T-cell (primary cell): ENCODE data around the gene PLEKHG5. TPM values are rescaled to one million over a fixed set of nuclear protein-coding genes. Genes with fewer than 3 reads are reported as not detected.

Experiments used
- ATAC-seq, 4 experiments: fragments of 200-7000 bp in 3 of 4; fragments of 150-1000 bp in 1 of 4; cut with Tn5 transposase; replicated peaks in 1 of 4; 1 replicate in 3 of 4; 2 replicates in 1 of 4; pipeline ENCODE4 v1.10.0; 2021; ENCODE audit warnings: moderate library complexity in 3 of 4, mild to moderate bottlenecking in 2 of 4, moderate number of reproducible peaks in 1 of 4
- CTCF ChIA-PET, 2 donors: fragments of 300-600 bp; sonication (Branson Sonifier 250); formaldehyde crosslinking; loops; one replicate each; lab custom pipeline; 2022; ENCODE audit warnings: antibody characterized with exemption in 2 of 2; lab: Charles Lee
- POLR2A ChIA-PET, 2 donors: fragments of 300-600 bp; sonication (Branson Sonifier 250); formaldehyde crosslinking; loops; one replicate each; lab custom pipeline; 2022; ENCODE audit warnings: antibody characterized with exemption in 2 of 2; lab: Charles Lee
- DNase-seq, 35 experiments: peaks; one replicate each; pipeline versions ENCODE4 v3.0.0 to v3.0.0-alpha.2; 2013 to 2023
- H3K27ac ChIP-seq: one replicate; pipeline ENCODE4 v1.5.1; 2013; ENCODE audit warnings: low read length
- H3K27me3 ChIP-seq, 2 experiments: replicated peaks in 1 of 2; 1 replicate in 1 of 2; 2 replicates in 1 of 2; pipeline versions ENCODE4 v1.6.1 to v1.7.0; 2013; ENCODE audit warnings: low read length in 1 of 2, mixed read lengths in 1 of 2; ENCODE audit not compliant: control insufficient read depth in 2 of 2, insufficient read depth in 2 of 2; ENCODE audit errors: extremely low read depth in 1 of 2
- H3K36me3 ChIP-seq, 2 donors: 1 replicate in 1 of 2; 2 replicates in 1 of 2; pipeline versions ENCODE4 v1.6.1 to v1.7.0; 2013; ENCODE audit warnings: low read length in 1 of 2; ENCODE audit not compliant: control insufficient read depth in 2 of 2, insufficient read depth in 1 of 2; ENCODE audit errors: extremely low read depth in 1 of 2
- H3K4me1 ChIP-seq, 2 experiments: 1 replicate in 1 of 2; 2 replicates in 1 of 2; pipeline versions ENCODE4 v1.6.1 to v1.7.0; 2013; ENCODE audit warnings: low read length in 2 of 2, mixed read lengths in 1 of 2; ENCODE audit not compliant: insufficient read depth in 2 of 2, control insufficient read depth in 1 of 2; ENCODE audit errors: extremely low read depth in 1 of 2
- H3K4me3 ChIP-seq, 2 donors: 1 replicate in 1 of 2; 2 replicates in 1 of 2; pipeline versions ENCODE4 v1.5.1 to v1.7.0; 2013; ENCODE audit warnings: mild to moderate bottlenecking in 2 of 2, low read length in 1 of 2, moderate library complexity in 1 of 2; ENCODE audit not compliant: control insufficient read depth in 1 of 2; ENCODE audit errors: extremely low read depth in 1 of 2
- H3K9me3 ChIP-seq: 2 replicates; pipeline ENCODE4 v1.7.0; 2013
- H3K27ac Mint-ChIP-seq, 2 donors: one replicate each; pipeline ENCODE4 v1.8.0; 2020 to 2021; ENCODE audit warnings: mild to moderate bottlenecking in 2 of 2, mixed read lengths in 2 of 2
- H3K27me3 Mint-ChIP-seq, 2 donors: one replicate each; pipeline ENCODE4 v1.8.0; 2021 to 2022; ENCODE audit warnings: mixed read lengths in 2 of 2
- H3K36me3 Mint-ChIP-seq: one replicate; pipeline ENCODE4 v1.8.0; 2021; ENCODE audit warnings: mixed read lengths
- H3K4me1 Mint-ChIP-seq, 3 donors: one replicate each; pipeline ENCODE4 v1.8.0; 2020 to 2022; ENCODE audit warnings: mixed read lengths in 3 of 3, mild to moderate bottlenecking in 1 of 3
- H3K4me3 Mint-ChIP-seq, 3 donors: one replicate each; pipeline ENCODE4 v1.8.0; 2020 to 2022; ENCODE audit warnings: mild to moderate bottlenecking in 3 of 3, mixed read lengths in 3 of 3, moderate library complexity in 3 of 3
- H3K9me3 Mint-ChIP-seq, 3 donors: one replicate each; pipeline ENCODE4 v1.8.0; 2020 to 2022; ENCODE audit warnings: mixed read lengths in 3 of 3
- WGBS: methylation state at CpG from one replicate; pipeline ENCODE4 v1.1.5; 2013; ENCODE audit warnings: missing lambda C conversion rate; ENCODE audit not compliant: insufficient coverage; 5-methylcytosine and 5-hydroxymethylcytosine counted together
- total RNA-seq, 35 experiments: library from RNA in 6 of 35; stranded (reverse) in 6 of 35; fragments of 120-200 nt in 1 of 35; gene quantifications; one replicate each; pipeline versions ENCODE4 v1.2.1 to v1.2.4 and lab custom pipeline; 2013 to 2026

Gene PLEKHG5
- total RNA-seq, 5 donors from 2014 or later (not counting 1 experiment from before 2014, with no cell fraction given) = 7.1 to 18.2 (median 8.4) TPM

DNA sequence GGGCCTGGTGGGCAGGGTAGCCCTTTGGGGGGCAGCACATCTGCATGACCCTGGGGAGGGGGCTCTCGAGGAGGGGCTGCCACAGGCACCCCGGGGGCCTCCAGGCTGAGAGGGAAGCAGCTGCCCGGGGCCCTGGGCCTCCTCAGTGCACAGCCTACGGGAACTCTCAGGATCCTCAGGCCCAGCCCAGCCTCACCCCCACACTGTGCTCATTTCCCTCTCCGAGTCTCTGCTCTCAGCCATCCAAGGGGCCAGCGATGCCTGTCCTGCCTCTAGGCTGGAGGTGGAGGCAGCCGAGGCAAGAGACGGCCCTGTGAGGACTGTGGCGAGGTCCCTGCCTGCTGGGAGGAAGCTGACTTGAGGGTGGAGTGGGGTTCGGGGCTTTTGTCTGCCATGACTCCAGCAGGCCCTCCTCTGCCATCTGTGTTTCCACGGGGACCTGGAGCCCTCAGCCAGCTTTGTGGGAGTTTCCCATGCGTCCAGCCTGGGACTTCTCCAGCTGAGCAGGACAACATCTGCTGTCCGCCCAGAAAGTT is 7.2 kb upstream of the PLEKHG5 start:
- peaks cover 0 to 32% of the 10 kb centered on the region in 2 experiments for H3K4me1 ChIP-seq
- no peak overlapping the region for H3K27ac ChIP-seq
- no peak overlapping the region for H3K4me3 ChIP-seq
- H3K36me3 ChIP-seq = no peaks in the 10 kb centered on the region
- ATAC-seq (no peak), DNase-seq (no peak)
- H3K9me3 ChIP-seq = no peaks in the 10 kb centered on the region
- WGBS = 78% methylated on average over 6 of the region's 13 CpGs
- Mint-ChIP-seq H3K9me3 (no peaks in the 10 kb centered on the region), H3K36me3 (no peaks in the 10 kb centered on the region), H3K27me3 (peaks cover 0 to 2% of the 10 kb centered on the region in 2 donors), H3K27ac (no peak overlapping the region), H3K4me1 (peaks cover 14 to 25% (median 14%) of the 10 kb centered on the region in 3 donors), H3K4me3 (peak overlapping the region in 2 of 3 donors; percentile 17 to 76)
- ChIA-PET CTCF (interaction anchor here in 1 of 2 donors (0.6 kb wide), 1 partner anchor 39 kb away, joined by 3 read pairs; no protein-coding TSS in a partner anchor), POLR2A (no interaction called here)
- peaks cover 0 to 37% of the 10 kb centered on the region in 2 experiments for H3K27me3 ChIP-seq

DNA sequence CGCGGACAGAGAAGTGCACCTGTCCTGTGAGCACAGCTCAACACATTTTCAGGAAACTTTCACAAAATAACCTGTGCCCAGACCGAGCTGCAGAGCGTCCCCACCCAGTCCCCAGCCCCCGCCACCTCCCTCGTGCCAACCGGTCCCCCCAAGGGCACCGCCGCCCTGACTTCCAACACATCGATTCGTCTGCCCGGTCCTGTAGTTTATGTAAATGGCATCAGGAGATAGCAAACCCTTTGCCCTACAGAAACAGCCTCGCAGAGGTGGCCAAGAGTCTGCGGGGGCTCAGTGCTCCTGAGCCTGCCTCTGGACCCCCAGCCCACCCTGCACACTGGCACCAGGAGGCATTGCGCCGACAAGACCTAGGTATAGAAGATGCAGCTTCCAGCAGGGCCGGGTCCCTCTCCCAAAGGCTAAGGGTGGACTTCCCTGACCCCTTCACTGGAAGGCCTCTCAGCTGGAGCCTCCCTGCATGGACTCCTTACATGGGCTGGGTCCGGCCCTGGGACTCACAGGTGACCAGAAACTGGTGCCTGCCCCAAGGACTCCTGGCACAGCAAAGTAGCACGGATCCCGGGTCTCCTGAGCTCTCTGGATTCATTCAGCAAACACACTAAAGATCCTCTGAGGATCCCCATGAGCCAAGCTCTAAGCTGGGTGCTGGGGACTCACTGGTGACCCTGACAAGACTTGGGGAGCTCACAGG is 6.6 kb upstream of the PLEKHG5 start:
- peaks cover 0 to 2% of the 10 kb centered on the region in 2 donors for H3K27me3 Mint-ChIP-seq
- Histone ChIP-seq H3K36me3 (no peaks in the 10 kb centered on the region), H3K27me3 (peaks cover 0 to 37% of the 10 kb centered on the region in 2 experiments), H3K4me1 (peaks cover 2 to 38% of the 10 kb centered on the region in 2 experiments), H3K27ac (no peak overlapping the region), H3K4me3 (peak overlapping the region; percentile 66 to 69), H3K9me3 (no peaks in the 10 kb centered on the region)
- peaks cover 18 to 29% (median 20%) of the 10 kb centered on the region in 3 donors for H3K4me1 Mint-ChIP-seq
- POLR2A ChIA-PET = no interaction called here
- CTCF ChIA-PET = interaction anchor here in 1 of 2 donors (0.6 kb wide), 1 partner anchor 40 kb away, joined by 3 read pairs; no protein-coding TSS in a partner anchor
- DNase-seq (no peak), ATAC-seq (no peak)
- peak overlapping the region; percentile 71 to 79 (median 76) for H3K4me3 Mint-ChIP-seq
- 65% methylated on average over 12 of the region's 20 CpGs for WGBS
- H3K9me3 Mint-ChIP-seq = no peaks in the 10 kb centered on the region
- no peaks in the 10 kb centered on the region for H3K36me3 Mint-ChIP-seq
- H3K27ac Mint-ChIP-seq = peak overlapping the region in 1 of 2 donors; percentile 39

DNA sequence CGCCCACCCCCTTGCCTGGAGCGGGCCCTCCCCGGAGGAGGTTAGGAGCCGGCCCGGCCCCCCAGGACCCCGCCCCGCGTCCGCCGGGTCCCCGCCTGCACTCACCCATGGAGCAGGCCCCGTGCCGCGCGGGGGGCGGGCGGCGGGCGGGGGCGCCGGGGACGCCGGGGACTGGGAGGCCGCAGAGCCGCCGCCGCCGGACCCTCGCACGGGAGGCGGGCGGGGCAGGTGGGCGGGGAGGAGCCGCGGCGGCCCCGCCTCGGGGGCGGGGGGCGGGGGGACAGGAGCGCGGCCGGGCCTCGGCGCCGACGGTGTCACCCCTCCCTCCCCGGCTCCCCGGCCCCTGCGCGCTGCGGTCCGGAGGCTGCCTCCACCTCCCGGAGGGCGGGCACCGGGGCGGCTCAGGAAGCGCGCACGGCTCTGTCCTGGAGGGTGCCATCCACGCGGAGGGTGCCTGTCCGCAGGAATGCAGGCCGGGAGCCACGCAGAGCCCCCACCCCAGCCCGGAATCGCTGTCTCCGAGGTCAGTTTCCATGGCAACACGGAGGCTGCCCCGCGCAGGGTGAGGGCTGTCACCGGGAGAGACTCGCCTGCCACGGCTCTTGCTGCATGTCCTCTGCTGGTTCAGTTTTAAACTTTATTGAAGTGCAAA is 5.9 kb upstream of the PLEKHG5 start:
- WGBS = under 1% methylated on average over 60 of the region's 74 CpGs
- Histone ChIP-seq H3K36me3 (no peaks in the 10 kb centered on the region), H3K27me3 (peaks cover 0 to 32% of the 10 kb centered on the region in 2 experiments), H3K4me3 (peak overlapping the region; percentile 66 to 69), H3K4me1 (peaks cover 2 to 44% of the 10 kb centered on the region in 2 experiments), H3K9me3 (no peaks in the 10 kb centered on the region), H3K27ac (no peak overlapping the region)
- ATAC-seq = peak; percentile 68 to 80 (median 74)
- Mint-ChIP-seq H3K27me3 (peaks cover 0 to 2% of the 10 kb centered on the region in 2 donors), H3K9me3 (no peaks in the 10 kb centered on the region), H3K27ac (no peak overlapping the region), H3K36me3 (no peaks in the 10 kb centered on the region), H3K4me3 (peak overlapping the region; percentile 71 to 79 (median 76)), H3K4me1 (peaks cover 18 to 32% (median 22%) of the 10 kb centered on the region in 3 donors)
- POLR2A ChIA-PET = no interaction called here
- peak in 31 of 35 experiments; percentile 14 to 70 (median 38) for DNase-seq
- CTCF ChIA-PET = no interaction called here

DNA sequence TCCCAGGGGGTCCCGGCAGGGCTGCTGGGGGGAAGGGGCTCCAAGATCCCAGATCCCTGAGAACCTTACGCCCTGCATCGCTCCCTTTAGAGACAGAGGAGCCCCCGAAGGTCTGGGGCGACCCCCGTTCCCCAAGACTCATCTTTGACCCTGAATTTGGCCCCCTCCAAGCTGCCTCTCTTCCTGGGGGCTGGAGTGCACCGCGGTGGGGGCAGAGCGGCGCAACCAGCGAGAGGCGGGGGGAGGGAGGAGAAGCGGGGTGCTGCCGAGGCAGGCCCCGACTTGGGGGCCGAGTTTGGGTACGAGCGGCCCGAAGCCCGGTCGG is 5.4 kb upstream of the PLEKHG5 start:
- Mint-ChIP-seq H3K4me3 (peak overlapping the region; percentile 56 to 66 (median 59)), H3K4me1 (peaks cover 19 to 36% (median 23%) of the 10 kb centered on the region in 3 donors), H3K27me3 (peaks cover 0 to 2% of the 10 kb centered on the region in 2 donors), H3K9me3 (no peaks in the 10 kb centered on the region), H3K27ac (peak overlapping the region in 1 of 2 donors; percentile 28), H3K36me3 (no peaks in the 10 kb centered on the region)
- peak overlapping the region in 1 of 2 donors; percentile 23 for H3K4me3 ChIP-seq
- peaks cover 0 to 28% of the 10 kb centered on the region in 2 experiments for H3K27me3 ChIP-seq
- H3K27ac ChIP-seq = peak overlapping the region; percentile 49
- DNase-seq = no peak
- H3K9me3 ChIP-seq = no peaks in the 10 kb centered on the region
- 10% methylated on average over 15 of the region's 21 CpGs for WGBS
- POLR2A ChIA-PET = no interaction called here
- peaks cover 2 to 47% of the 10 kb centered on the region in 2 experiments for H3K4me1 ChIP-seq
- H3K36me3 ChIP-seq = no peaks in the 10 kb centered on the region
- CTCF ChIA-PET = no interaction called here
- ATAC-seq = no peak

DNA sequence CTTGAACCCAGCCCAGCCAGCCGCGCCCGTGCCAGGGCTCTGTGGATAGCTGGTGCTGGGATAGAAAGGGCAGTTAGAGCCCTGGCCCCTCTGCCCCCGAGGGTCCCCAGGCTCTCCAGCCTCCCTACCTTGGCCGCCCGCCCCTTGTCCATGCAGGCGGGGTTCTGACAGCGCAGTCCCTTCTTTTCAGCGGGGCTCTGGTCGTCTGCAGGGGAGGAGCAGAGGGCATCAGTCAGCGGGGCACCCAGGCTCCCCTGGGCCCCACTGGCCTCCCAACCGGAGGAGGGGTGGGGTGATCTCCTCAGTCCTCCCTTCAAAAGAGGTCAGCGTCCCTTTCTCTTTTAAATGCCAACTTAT is 4.9 kb upstream of the PLEKHG5 start:
- Mint-ChIP-seq H3K36me3 (no peaks in the 10 kb centered on the region), H3K4me3 (peak overlapping the region; percentile 56 to 66 (median 59)), H3K4me1 (peaks cover 24 to 41% (median 28%) of the 10 kb centered on the region in 3 donors), H3K27me3 (peaks cover 0 to 2% of the 10 kb centered on the region in 2 donors), H3K27ac (peak overlapping the region; percentile 28 to 66), H3K9me3 (no peaks in the 10 kb centered on the region)
- WGBS = 46% methylated on average over 2 of the region's 13 CpGs
- no peaks in the 10 kb centered on the region for H3K9me3 ChIP-seq
- H3K4me1 ChIP-seq = peaks cover 2 to 52% of the 10 kb centered on the region in 2 experiments
- DNase-seq (no peak), ATAC-seq (no peak)
- no peak overlapping the region for H3K4me3 ChIP-seq
- H3K27ac ChIP-seq = peak overlapping the region; percentile 49
- POLR2A ChIA-PET = no interaction called here
- no peaks in the 10 kb centered on the region for H3K36me3 ChIP-seq
- H3K27me3 ChIP-seq = peaks cover 0 to 27% of the 10 kb centered on the region in 2 experiments
- CTCF ChIA-PET = no interaction called here
